IMR-90 (cell line): ENCODE data around the gene ABTB2. TPM values are rescaled to one million over a fixed set of nuclear protein-coding genes. Genes with fewer than 3 reads are reported as not detected.
A peak's percentile ranks its signal among the peaks of the same experiment; 100 is the strongest.

Experiments
- ATAC-seq: fragments of 200-7000 bp; cut with Tn5 transposase; 2 replicates; pipeline ENCODE4 v1.9.1; 2020; ENCODE audit warnings: low read depth, mild to moderate bottlenecking, moderate library complexity
- BruUV-seq: library from RNA; stranded (reverse); fragments of 400-500 nt; replicated peaks from 2 replicates; lab custom pipeline; 2021; lab: Mats Ljungman, UMichigan
- CTCF ChIA-PET: fragments of 300-600 bp; formaldehyde crosslinking; extraction: SDS; loops from one replicate; lab custom pipeline; 2021; ENCODE audit warnings: antibody characterized with exemption; lab: Yijun Ruan, JAX
- POLR2A ChIA-PET: fragments of 300-600 bp; sonication (Branson Sonifier 250); formaldehyde crosslinking; loops from one replicate; lab custom pipeline; 2022; ENCODE audit warnings: antibody characterized with exemption; ENCODE audit not compliant: unreplicated experiment; lab: Charles Lee
- DNase-seq: peaks from one replicate; pipeline ENCODE4 v3.0.0; 2013
- H2AFZ ChIP-seq: replicated peaks from 2 replicates; pipeline ENCODE3; 2013; ENCODE audit warnings: low read length, mild to moderate bottlenecking; ENCODE audit not compliant: poor library complexity
- H2AK5ac ChIP-seq: 2 replicates; pipeline ENCODE4 v1.6.1; 2013; ENCODE audit warnings: low read depth, low read length, inconsistent platforms
- H2AK9ac ChIP-seq: replicated peaks from 2 replicates; pipeline ENCODE3; 2013; ENCODE audit warnings: mild to moderate bottlenecking, low read depth, low read length, moderate library complexity; ENCODE audit not compliant: poor library complexity
- H2BK120ac ChIP-seq: 2 replicates; pipeline ENCODE4 v1.6.1; 2013; ENCODE audit warnings: low read depth, low read length, inconsistent platforms
- H2BK15ac ChIP-seq: 3 replicates; pipeline ENCODE4 v1.6.1; 2013; ENCODE audit warnings: low read depth, low read length, inconsistent platforms
- H2BK20ac ChIP-seq: 2 replicates; pipeline ENCODE4 v1.6.1; 2013; ENCODE audit warnings: low read depth, mild to moderate bottlenecking, inconsistent platforms, low read length, moderate library complexity
- H2BK5ac ChIP-seq: 2 replicates; pipeline ENCODE4 v1.6.1; 2013; ENCODE audit warnings: mild to moderate bottlenecking, low read depth, low read length, inconsistent platforms; ENCODE audit not compliant: poor library complexity, severe bottlenecking
- H3K14ac ChIP-seq: replicated peaks from 2 replicates; pipeline ENCODE4 v1.6.1; 2013; ENCODE audit warnings: low read depth, low read length, inconsistent platforms
- H3K18ac ChIP-seq: 2 replicates; pipeline ENCODE4 v1.6.1; 2013; ENCODE audit warnings: low read depth, low read length, control low read depth
- H3K23ac ChIP-seq: 2 replicates; pipeline ENCODE4 v1.6.1; 2013; ENCODE audit warnings: low read depth, low read length, inconsistent platforms
- H3K27ac ChIP-seq: 2 replicates; pipeline ENCODE4 v1.5.1; 2013; ENCODE audit warnings: mild to moderate bottlenecking, control low read depth, low read length; ENCODE audit not compliant: insufficient read depth
- H3K27me3 ChIP-seq: 2 replicates; pipeline ENCODE4 v1.6.1; 2013; ENCODE audit warnings: low read length; ENCODE audit not compliant: control insufficient read depth, insufficient read depth
- H3K36me3 ChIP-seq: 2 replicates; pipeline ENCODE4 v1.6.1; 2013; ENCODE audit warnings: low read length, mixed read lengths; ENCODE audit not compliant: control insufficient read depth, insufficient read depth
- H3K4ac ChIP-seq: 2 replicates; pipeline ENCODE4 v1.6.1; 2013; ENCODE audit warnings: low read depth, low read length, inconsistent platforms
- H3K4me1 ChIP-seq: 2 replicates; pipeline ENCODE4 v1.6.1; 2013; ENCODE audit warnings: low read length, mixed read lengths; ENCODE audit not compliant: control insufficient read depth, insufficient read depth
- H3K4me2 ChIP-seq: 2 replicates; pipeline ENCODE4 v1.6.1; 2013; ENCODE audit warnings: low read depth, mild to moderate bottlenecking, control low read depth, low read length, moderate library complexity
- H3K4me3 ChIP-seq: 2 replicates; pipeline ENCODE4 v1.5.1; 2013; ENCODE audit warnings: low read depth, mild to moderate bottlenecking, control low read depth, low read length, moderate library complexity; ENCODE audit not compliant: insufficient read depth
- H3K56ac ChIP-seq: 2 replicates; pipeline ENCODE4 v1.6.1; 2013; ENCODE audit warnings: low read length, inconsistent platforms; ENCODE audit not compliant: insufficient read depth; ENCODE audit errors: extremely low read depth
- H3K79me1 ChIP-seq, 2 experiments: 2 replicates each; pipeline ENCODE4 v1.6.1; 2013; ENCODE audit warnings: low read length in 2 of 2, inconsistent platforms in 1 of 2, low read depth in 1 of 2
- H3K9ac ChIP-seq: 2 replicates; pipeline ENCODE4 v1.6.1; 2013; ENCODE audit warnings: low read depth, low read length, control low read depth
- H3K9me1 ChIP-seq: 2 replicates; pipeline ENCODE4 v1.6.1; 2013; ENCODE audit warnings: low read length, inconsistent platforms; ENCODE audit not compliant: insufficient read depth
- H3K9me3 ChIP-seq: 2 replicates; pipeline ENCODE4 v1.6.1; 2013; ENCODE audit warnings: low read length; ENCODE audit not compliant: control insufficient read depth, insufficient read depth
- H4K20me1 ChIP-seq: 2 replicates; pipeline ENCODE4 v1.6.1; 2013; ENCODE audit warnings: low read length, inconsistent platforms; ENCODE audit not compliant: insufficient read depth
- H4K5ac ChIP-seq: 2 replicates; pipeline ENCODE4 v1.6.1; 2013; ENCODE audit warnings: mild to moderate bottlenecking, low read depth, low read length, control low read depth
- H4K8ac ChIP-seq, 2 experiments: 2 replicates each; pipeline ENCODE4 v1.6.1; 2013; ENCODE audit warnings: low read depth in 2 of 2, low read length in 2 of 2, control low read depth in 1 of 2, inconsistent platforms in 1 of 2
- H4K91ac ChIP-seq: 2 replicates; pipeline ENCODE4 v1.6.1; 2013; ENCODE audit warnings: low read depth, low read length, inconsistent platforms; ENCODE audit not compliant: insufficient read depth
- BHLHE40 ChIP-seq: fragments of 150-350 bp; IDR thresholded peaks from 2 replicates; pipeline ENCODE4 v1.6.1; 2016; ENCODE audit warnings: mild to moderate bottlenecking, low read depth, low read length
- CHD1 ChIP-seq: IDR thresholded peaks from 2 replicates; pipeline ENCODE4 v1.6.1; 2012; ENCODE audit warnings: low read depth, low read length, improper control_type of control experiment
- CTCF ChIP-seq: conservative IDR thresholded peaks from 2 replicates; pipeline ENCODE4 v1.5.1; 2012; ENCODE audit warnings: mild to moderate bottlenecking, low read depth, low read length, improper control_type of control experiment
- MAFK ChIP-seq: IDR thresholded peaks from 2 replicates; pipeline ENCODE4 v1.6.1; 2012; ENCODE audit warnings: low read depth, low read length, improper control_type of control experiment
- POLR2A ChIP-seq: IDR thresholded peaks from 2 replicates; pipeline ENCODE4 v1.6.1; 2012; ENCODE audit warnings: mild to moderate bottlenecking, low read depth, low read length
- RFX5 ChIP-seq: IDR thresholded peaks from 2 replicates; pipeline ENCODE4 v1.8.0; 2012; ENCODE audit warnings: low read depth, mild to moderate bottlenecking, low read length, moderate library complexity
- WGBS, 2 experiments: methylation state at CpG; one replicate each; pipeline versions ENCODE4 v1.1.5 to v1.1.7; 2013; ENCODE audit warnings: missing lambda C conversion rate in 2 of 2; ENCODE audit not compliant: insufficient read length in 1 of 2; ENCODE audit errors: extremely low coverage in 2 of 2; 5-methylcytosine and 5-hydroxymethylcytosine counted together
- dilution Hi-C: fragments of 300-500 bp; cut with HindIII; formaldehyde crosslinking; loops from one replicate; pipeline ENCODE4 v1.14.3; 2018; ENCODE audit warnings: low sequenced_read_pairs; ENCODE audit not compliant: unreplicated experiment
- in situ Hi-C: fragments of 300-500 bp; cut with MboI; formaldehyde crosslinking; loops from 3 replicates; pipeline ENCODE4 v1.14.3; 2019; ENCODE audit warnings: low sequenced_read_pairs, inconsistent platforms, mixed read lengths
- intact Hi-C: fragments of 100-400 bp; cut with micrococcal nuclease; formaldehyde crosslinking; loops from 2 replicates; pipeline ENCODE4 v1.10.0; 2022
- polyA plus RNA-seq, 3 experiments: library from polyadenylated mRNA; depleted of rRNA; stranded (reverse); fragments of >200 nt; gene quantifications; 2 replicates each; pipeline ENCODE4 v1.2.3, GENCODE V29; 2012; ENCODE audit warnings: low replicate concordance in 1 of 3
- total RNA-seq: library from RNA; depleted of rRNA; stranded (reverse); fragments of >200 nt; gene quantifications from 2 replicates; pipeline ENCODE4 v1.2.3, GENCODE V29; 2012

Gene ABTB2
- total and polyA plus RNA-seq, 2 of the 4 experiments (the other 2 are of a cell fraction) = 0.18 to 2.0 TPM

- Histone ChIP-seq H3K9me1 (peaks cover 3% of the 10 kb centered on the region; the same call in 1 of the 2 replicates), H3K4ac (no peak overlapping the region), H3K27me3 (peaks cover 14% of the 10 kb centered on the region), H3K27ac (no peak overlapping the region), H4K8ac (no peak overlapping the region), H2AK9ac (no peak overlapping the region), H3K14ac (no peak overlapping the region), H3K23ac (no peak overlapping the region), H2AK5ac (no peak overlapping the region), H4K91ac (no peak overlapping the region), H2AFZ (no peak overlapping the region), H3K4me1 (peaks cover 2% of the 10 kb centered on the region; the same call in 1 of the 2 replicates), H3K4me3 (no peak overlapping the region), H3K9ac (no peak overlapping the region), H3K36me3 (no peaks in the 10 kb centered on the region), H3K56ac (no peak overlapping the region), H4K5ac (no peak overlapping the region), H2BK20ac (no peak overlapping the region), H4K20me1 (no peaks in the 10 kb centered on the region), H3K9me3 (no peaks in the 10 kb centered on the region), H2BK120ac (no peak overlapping the region), H2BK15ac (no peak overlapping the region), H3K79me1 (no peaks in the 10 kb centered on the region), H3K4me2 (no peak overlapping the region; the same call in 1 of the 2 replicates), H3K18ac (no peak overlapping the region), H2BK5ac (no peak overlapping the region)
- BruUV-seq = no TSS peak
- peak; percentile 40 for DNase-seq
- intact Hi-C loops (no loop called here), dilution Hi-C loops (loop anchor here (25.0 kb wide), 1 partner anchor 141 kb away; no protein-coding TSS in a partner anchor), in situ Hi-C loops (no loop called here)
- peak; percentile 21 for ATAC-seq
- WGBS, 2 experiments = no CpG with 5 or more reads among the region's 7 CpGs
- TF ChIP-seq CTCF = no peak
- no peak for TF ChIP-seq CHD1
- no peak for TF ChIP-seq RFX5
- TF ChIP-seq MAFK = peak; percentile 55
- TF ChIP-seq POLR2A = no peak
- TF ChIP-seq BHLHE40 = no peak
- CTCF ChIA-PET = interaction anchor here (0.6 kb wide), 1 partner anchor 153 kb away, joined by 3 read pairs; no protein-coding TSS in a partner anchor
- POLR2A ChIA-PET = no interaction called here
Observed at GRCh38 chr11:34327804-34328631, 29.8 kb downstream of the ABTB2 start.
